DOHH2 (cell line): ENCODE data around the gene TMEM9.

Experiments
- H3F3A ChIP-seq: fragments of 200-600 bp; sonication (generic), shearing (Covaris generic); 2 replicates; pipeline ENCODE4 v1.6.0; 2016; ENCODE audit warnings: antibody characterized with exemption, mild to moderate bottlenecking; ENCODE audit not compliant: control insufficient read depth, insufficient read depth
- H3K27ac ChIP-seq: fragments of 200-600 bp; sonication (generic); 2 replicates; pipeline ENCODE4 v1.5.1; 2014; ENCODE audit warnings: low read depth, mild to moderate bottlenecking, low read length, moderate library complexity
- H3K27me3 ChIP-seq: fragments of 200-600 bp; sonication (generic); 2 replicates; pipeline ENCODE4 v1.6.1; 2014; ENCODE audit warnings: mild to moderate bottlenecking, low read length, mixed read lengths; ENCODE audit not compliant: control insufficient read depth
- H3K36me3 ChIP-seq: fragments of 200-600 bp; sonication (generic); 2 replicates; pipeline ENCODE4 v1.6.1; 2014; ENCODE audit warnings: mild to moderate bottlenecking, low read length, moderate library complexity, mixed read lengths; ENCODE audit not compliant: control insufficient read depth
- H3K4me1 ChIP-seq: fragments of 200-600 bp; sonication (generic); 2 replicates; pipeline ENCODE4 v1.6.1; 2014; ENCODE audit warnings: mild to moderate bottlenecking, low read length, mixed read lengths; ENCODE audit not compliant: control insufficient read depth
- H3K4me2 ChIP-seq: fragments of 200-600 bp; sonication (generic); 2 replicates; pipeline ENCODE4 v1.6.0; 2014; ENCODE audit warnings: mild to moderate bottlenecking, low read length, moderate library complexity
- H3K4me3 ChIP-seq: fragments of 200-600 bp; sonication (generic); 2 replicates; pipeline ENCODE4 v1.5.1; 2014; ENCODE audit warnings: mild to moderate bottlenecking, low read length, mixed read lengths
- H3K79me2 ChIP-seq: fragments of 200-600 bp; sonication (generic); 2 replicates; pipeline ENCODE4 v1.6.1; 2014; ENCODE audit warnings: mild to moderate bottlenecking, low read length, mixed read lengths; ENCODE audit not compliant: control insufficient read depth
- H3K9me2 ChIP-seq: fragments of 200-600 bp; sonication (generic); replicated peaks from 2 replicates; pipeline ENCODE4 v1.6.1; 2014; ENCODE audit warnings: mild to moderate bottlenecking, low read length, mixed read lengths; ENCODE audit not compliant: control insufficient read depth
- H3K9me3 ChIP-seq: fragments of 200-600 bp; sonication (generic); 2 replicates; pipeline ENCODE4 v1.6.1; 2014; ENCODE audit warnings: antibody characterized with exemption, low read length, mixed read lengths; ENCODE audit not compliant: control insufficient read depth, insufficient read depth
- H4K20me1 ChIP-seq: fragments of 200-600 bp; sonication (generic); 2 replicates; pipeline ENCODE4 v1.6.0; 2014; ENCODE audit warnings: low read depth, mild to moderate bottlenecking, antibody characterized with exemption, low read length, moderate library complexity; ENCODE audit not compliant: control insufficient read depth, insufficient read depth
- EZH2phosphoT487 ChIP-seq: fragments of 200-600 bp; sonication (generic); IDR thresholded peaks from 2 replicates; pipeline ENCODE4 v1.6.1; 2017; ENCODE audit warnings: borderline replicate concordance, mild to moderate bottlenecking, antibody characterized with exemption, low read length, moderate library complexity, mixed read lengths
- TF ChIP-seq, protein P1 (sequence below): fragments of 200-600 bp; sonication (generic); IDR thresholded peaks from one replicate; pipeline ENCODE4 v1.5.1; 2014; ENCODE audit warnings: antibody characterized with exemption, mild to moderate bottlenecking, low read depth, low read length; ENCODE audit not compliant: poor library complexity, severe bottlenecking

Gene TMEM9

DNA sequence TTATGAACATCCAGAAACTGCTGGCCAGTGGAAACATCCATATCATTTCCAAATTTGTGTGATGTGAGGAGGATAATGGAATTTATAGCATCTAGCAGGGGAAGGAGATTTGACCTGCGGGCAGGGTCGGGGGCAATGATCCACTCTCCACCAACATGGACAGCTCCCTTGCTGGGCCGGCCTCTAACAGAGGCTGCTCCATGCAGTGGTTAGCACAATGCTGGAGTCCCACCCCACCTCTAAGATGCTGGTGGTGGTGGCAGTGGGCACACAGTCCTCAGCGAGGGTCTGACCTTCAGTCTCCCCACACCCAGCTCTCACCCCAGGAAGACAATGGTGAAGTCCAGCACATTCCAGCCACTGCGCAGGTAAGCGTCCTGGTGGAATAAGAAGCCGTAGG is 60.7 kb downstream of the TMEM9 start:
- TF ChIP-seq EZH2phosphoT487, result no peak
- TF ChIP-seq, protein P1, sequence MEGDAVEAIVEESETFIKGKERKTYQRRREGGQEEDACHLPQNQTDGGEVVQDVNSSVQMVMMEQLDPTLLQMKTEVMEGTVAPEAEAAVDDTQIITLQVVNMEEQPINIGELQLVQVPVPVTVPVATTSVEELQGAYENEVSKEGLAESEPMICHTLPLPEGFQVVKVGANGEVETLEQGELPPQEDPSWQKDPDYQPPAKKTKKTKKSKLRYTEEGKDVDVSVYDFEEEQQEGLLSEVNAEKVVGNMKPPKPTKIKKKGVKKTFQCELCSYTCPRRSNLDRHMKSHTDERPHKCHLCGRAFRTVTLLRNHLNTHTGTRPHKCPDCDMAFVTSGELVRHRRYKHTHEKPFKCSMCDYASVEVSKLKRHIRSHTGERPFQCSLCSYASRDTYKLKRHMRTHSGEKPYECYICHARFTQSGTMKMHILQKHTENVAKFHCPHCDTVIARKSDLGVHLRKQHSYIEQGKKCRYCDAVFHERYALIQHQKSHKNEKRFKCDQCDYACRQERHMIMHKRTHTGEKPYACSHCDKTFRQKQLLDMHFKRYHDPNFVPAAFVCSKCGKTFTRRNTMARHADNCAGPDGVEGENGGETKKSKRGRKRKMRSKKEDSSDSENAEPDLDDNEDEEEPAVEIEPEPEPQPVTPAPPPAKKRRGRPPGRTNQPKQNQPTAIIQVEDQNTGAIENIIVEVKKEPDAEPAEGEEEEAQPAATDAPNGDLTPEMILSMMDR, result no peak
- H3K9me3 ChIP-seq, result no peaks in the 10 kb centered on the region
- no peaks in the 10 kb centered on the region for H3K36me3 ChIP-seq
- H3K27me3 ChIP-seq, result peaks cover 21% of the 10 kb centered on the region; the same call in 1 of the 2 replicates
- H3K4me3 ChIP-seq, result no peak overlapping the region
- H3K4me2 ChIP-seq, result no peak overlapping the region
- no peaks in the 10 kb centered on the region for H3K79me2 ChIP-seq
- H3K9me2 ChIP-seq, result no peaks in the 10 kb centered on the region
- no peak overlapping the region for H3K27ac ChIP-seq
- no peaks in the 10 kb centered on the region for H4K20me1 ChIP-seq
- no peaks in the 10 kb centered on the region for H3K4me1 ChIP-seq
- no peaks in the 10 kb centered on the region for H3F3A ChIP-seq

GRCh38 chr1:201092738-201093137 is 61.5 kb downstream of the TMEM9 start:
- Histone ChIP-seq H3K4me2 (no peak overlapping the region), H3K27me3 (peaks cover 18% of the 10 kb centered on the region; the same call in 1 of the 2 replicates), H3K9me3 (no peaks in the 10 kb centered on the region), H3K4me3 (no peak overlapping the region), H3K27ac (no peak overlapping the region), H3K79me2 (no peaks in the 10 kb centered on the region), H3F3A (no peaks in the 10 kb centered on the region), H3K36me3 (no peaks in the 10 kb centered on the region), H4K20me1 (no peaks in the 10 kb centered on the region), H3K9me2 (no peaks in the 10 kb centered on the region), H3K4me1 (no peaks in the 10 kb centered on the region)
- TF ChIP-seq EZH2phosphoT487, result no peak
- TF ChIP-seq, protein P1, result no peak

DNA sequence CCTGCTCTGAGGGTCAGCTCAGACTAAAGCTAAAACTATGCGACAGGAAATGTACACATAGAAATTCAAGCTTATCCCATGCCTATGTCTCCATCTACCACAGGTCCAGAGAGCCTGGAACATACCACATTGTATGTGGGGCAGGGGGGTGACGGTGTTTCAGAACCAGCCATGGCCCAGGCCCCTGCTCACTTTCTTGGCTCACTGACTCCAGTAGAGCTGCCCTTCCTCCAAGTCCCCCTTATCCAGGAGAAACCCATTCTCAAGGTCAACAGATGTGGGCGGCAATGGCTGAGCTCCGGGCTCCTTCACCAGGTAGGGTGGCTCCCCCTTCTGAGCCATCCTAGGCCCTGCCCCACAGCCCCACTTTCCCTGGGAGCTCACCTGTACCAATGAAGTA is 63.0 kb downstream of the TMEM9 start:
- Histone ChIP-seq H4K20me1 (no peaks in the 10 kb centered on the region), H3K27me3 (peaks cover 20% of the 10 kb centered on the region; the same call in 1 of the 2 replicates), H3K4me2 (no peak overlapping the region), H3K36me3 (no peaks in the 10 kb centered on the region), H3K4me1 (no peaks in the 10 kb centered on the region), H3K9me2 (no peaks in the 10 kb centered on the region), H3K4me3 (no peak overlapping the region), H3F3A (no peaks in the 10 kb centered on the region), H3K79me2 (no peaks in the 10 kb centered on the region), H3K27ac (no peak overlapping the region), H3K9me3 (no peaks in the 10 kb centered on the region)
- TF ChIP-seq, protein P1, result no peak
- TF ChIP-seq EZH2phosphoT487, result no peak

GRCh38 chr1:201090541-201090940 is 63.7 kb downstream of the TMEM9 start:
- no peaks in the 10 kb centered on the region for H3F3A ChIP-seq
- peaks cover 22% of the 10 kb centered on the region; the same call in 1 of the 2 replicates for H3K27me3 ChIP-seq
- H3K79me2 ChIP-seq, result no peaks in the 10 kb centered on the region
- H3K9me3 ChIP-seq, result no peaks in the 10 kb centered on the region
- H3K4me3 ChIP-seq, result no peak overlapping the region
- no peaks in the 10 kb centered on the region for H3K9me2 ChIP-seq
- TF ChIP-seq, protein P1, result no peak
- TF ChIP-seq EZH2phosphoT487, result no peak
- no peak overlapping the region for H3K4me2 ChIP-seq
- H4K20me1 ChIP-seq, result no peaks in the 10 kb centered on the region
- H3K36me3 ChIP-seq, result no peaks in the 10 kb centered on the region
- no peak overlapping the region for H3K27ac ChIP-seq
- H3K4me1 ChIP-seq, result no peaks in the 10 kb centered on the region
